ENCODE results near the gene ADPRS.
A peak's percentile ranks its signal among the peaks of the same experiment; 100 is the strongest.

The ADPRS gene

DNA sequence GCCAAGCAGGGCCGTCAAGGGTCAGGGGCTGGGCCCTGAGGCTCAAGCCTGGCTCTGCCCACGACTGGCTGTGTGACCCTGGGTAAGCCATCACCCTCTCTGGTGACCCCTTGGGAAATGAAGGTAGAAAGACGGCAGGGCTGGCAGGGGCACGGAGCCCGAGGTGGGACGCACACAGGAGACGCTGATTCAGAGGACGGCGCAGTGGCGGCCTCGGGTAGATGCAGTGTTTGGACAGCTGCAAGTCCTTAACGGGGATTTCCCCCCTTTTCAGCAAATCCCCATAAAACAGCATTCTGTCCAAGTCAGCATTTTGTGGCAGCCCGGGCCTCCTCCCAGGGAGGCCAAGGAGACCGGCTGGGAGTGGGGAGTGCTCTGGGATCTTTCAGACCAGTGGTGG, 19.6 kb downstream of the ADPRS start:
- no peak for DNase-seq (ENCODE audit: low read depth)

- peak; percentile 38 for DNase-seq (ENCODE audit: low read depth)
Observed at GRCh38 chr1:36109041-36109679, 20.5 kb downstream of the ADPRS start.

- no peak for DNase-seq (ENCODE audit: low read depth)
Observed at GRCh38 chr1:36111151-36111550, 22.5 kb downstream of the ADPRS start.

DNA sequence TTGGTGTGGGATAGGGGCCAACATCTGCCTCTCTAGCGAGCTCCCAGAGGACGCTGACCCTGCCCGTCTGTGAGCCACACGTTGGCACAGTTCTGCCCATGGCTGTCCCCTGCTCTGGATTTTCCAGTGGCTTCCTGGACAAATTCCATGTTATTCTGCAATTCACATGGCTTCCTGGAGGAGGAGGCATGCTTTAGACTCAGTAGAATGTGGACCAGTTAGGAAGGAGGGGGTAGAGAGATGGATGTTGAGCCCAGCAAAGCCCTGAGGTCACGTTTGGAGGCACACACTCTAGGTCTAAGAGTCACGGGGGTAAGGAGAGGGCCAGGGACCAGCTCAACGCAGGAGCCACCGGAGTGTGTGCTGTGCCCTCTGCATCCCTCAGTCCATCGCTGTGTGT, 24.1 kb downstream of the ADPRS start:
- DNase-seq (ENCODE audit: low read depth), result no peak

GRCh38 chr1:36114371-36114770, 25.7 kb downstream of the ADPRS start:
- DNase-seq (ENCODE audit: low read depth), result no peak

- DNase-seq (ENCODE audit: low read depth), result no peak
Observed at GRCh38 chr1:36115200-36115669, 26.5 kb downstream of the ADPRS start.

GRCh38 chr1:36115931-36116330, 27.2 kb downstream of the ADPRS start:
- no peak for DNase-seq (ENCODE audit: low read depth)

- no peak for DNase-seq (ENCODE audit: low read depth)
Observed at GRCh38 chr1:36116901-36117300, 28.2 kb downstream of the ADPRS start.

GRCh38 chr1:36118447-36119204, 29.9 kb downstream of the ADPRS start:
- DNase-seq (ENCODE audit: low read depth), result no peak

DNA sequence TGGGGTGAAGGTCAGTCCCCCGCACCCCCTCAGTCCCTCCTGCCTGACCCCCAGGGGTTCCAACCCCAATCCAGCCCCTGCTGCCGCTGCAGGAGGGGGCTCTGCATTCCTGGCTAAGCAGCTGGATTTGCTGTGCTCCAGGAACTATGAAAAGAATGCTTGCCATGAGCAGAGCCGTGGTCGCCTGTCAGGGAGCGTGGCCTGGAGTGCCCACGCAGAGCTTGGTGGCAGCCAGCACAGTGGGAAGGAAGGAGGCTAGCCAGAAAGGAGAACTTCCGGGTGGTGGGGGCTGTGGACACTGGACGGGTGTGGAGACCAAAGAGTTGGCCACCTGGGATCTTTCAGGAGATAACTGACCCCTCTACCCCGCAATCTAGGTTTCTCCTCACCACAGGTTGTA, 30.8 kb downstream of the ADPRS start:
- no peak for DNase-seq (ENCODE audit: low read depth)

DNA sequence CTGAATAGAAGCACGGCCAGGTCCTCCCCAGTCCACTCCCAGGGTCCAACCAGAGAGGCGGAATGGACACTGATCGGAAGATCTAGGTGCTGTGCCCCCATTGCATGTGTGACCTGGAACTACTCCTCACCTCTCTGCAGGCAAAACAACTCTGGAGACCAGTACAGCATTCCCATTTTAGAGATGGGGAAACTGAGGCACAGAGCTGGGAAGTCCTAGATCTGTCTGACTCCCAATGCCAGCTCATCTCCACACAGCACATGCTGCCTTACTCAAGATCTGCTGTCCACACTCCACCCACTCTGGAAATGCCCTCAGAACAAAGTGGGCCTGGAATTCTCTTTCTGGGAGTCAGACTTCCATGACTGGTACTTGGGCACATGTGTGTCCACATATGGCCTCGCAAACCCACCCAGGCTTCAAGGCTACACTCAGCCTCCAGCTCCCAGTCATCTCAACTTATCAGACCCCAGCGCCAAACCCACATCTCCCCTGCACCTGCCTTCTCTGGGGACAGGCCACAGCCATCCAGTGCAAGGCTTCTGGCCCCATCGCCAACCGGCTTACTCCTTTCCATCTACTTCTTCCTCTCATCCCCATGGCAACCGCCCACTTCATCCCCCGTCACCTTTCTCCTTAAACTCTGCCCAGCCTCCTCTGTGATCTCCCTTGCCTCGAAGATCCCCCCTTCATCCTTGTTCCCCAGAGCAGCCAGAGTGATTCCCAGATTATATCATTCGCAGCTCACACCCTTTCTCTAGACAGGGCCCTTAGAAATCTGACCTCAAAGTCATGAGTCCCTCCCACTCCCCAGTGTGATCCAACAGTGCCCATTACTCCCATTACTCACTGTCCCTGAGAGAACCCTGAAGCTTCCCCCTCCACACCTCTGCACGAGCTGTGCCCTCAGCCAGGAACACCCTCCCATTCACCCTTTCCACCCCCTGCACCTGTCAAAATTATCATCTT, 33.7 kb downstream of the ADPRS start:
- DNase-seq (ENCODE audit: low read depth), result no peak

GRCh38 chr1:36123356-36123755, 34.7 kb downstream of the ADPRS start:
- no peak for DNase-seq (ENCODE audit: low read depth)

DNA sequence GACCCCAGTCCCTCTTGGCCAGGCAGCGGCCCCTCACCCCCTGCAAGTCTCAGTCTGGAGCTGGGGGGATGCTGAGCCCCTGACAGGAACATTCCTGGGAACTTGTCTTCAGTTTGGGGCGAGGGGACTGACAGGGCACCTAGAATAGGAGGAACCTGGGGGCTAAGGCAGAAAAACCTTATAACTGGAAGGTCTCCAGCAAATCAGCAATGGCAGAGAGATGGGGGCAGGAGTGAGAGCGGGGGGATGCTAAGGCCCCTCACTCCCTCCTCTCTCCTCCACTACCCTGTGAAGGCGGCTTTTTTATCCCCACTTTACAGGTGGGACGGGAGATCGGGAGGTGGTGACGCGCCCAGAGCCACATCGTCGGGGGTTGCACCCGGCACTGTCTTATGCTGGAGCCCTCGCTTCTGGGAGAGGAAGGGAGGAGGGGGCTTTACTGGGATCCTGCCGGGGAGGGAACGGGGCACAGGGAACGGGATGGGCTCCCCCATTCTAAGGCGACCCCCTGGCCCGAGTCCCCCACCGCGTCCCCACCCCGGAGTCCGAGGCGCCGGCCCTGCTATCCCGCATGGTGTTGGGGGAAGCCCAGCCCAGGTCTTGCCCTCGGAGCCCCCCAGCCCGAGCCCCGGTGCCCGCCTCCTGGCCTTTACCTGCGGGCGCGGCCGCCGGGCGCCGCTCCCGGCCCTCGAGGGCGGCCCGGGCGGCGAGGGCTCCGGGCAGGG, 35.9 kb downstream of the ADPRS start:
- DNase-seq (ENCODE audit: low read depth), result no peak

GRCh38 chr1:36125129-36125991, 36.7 kb downstream of the ADPRS start, which contains the start of gene COL8A2:
Gene COL8A2, minus strand, starts transcription at chr1:36125222. Its CDS starts 24,980 bp downstream, at chr1:36100242.
- DNase-seq (ENCODE audit: low read depth), result no peak

GRCh38 chr1:36126005-36126716, 37.5 kb downstream of the ADPRS start:
- DNase-seq (ENCODE audit: low read depth), result no peak

- no peak for DNase-seq (ENCODE audit: low read depth)
Observed at GRCh38 chr1:36126797-36127500, 38.3 kb downstream of the ADPRS start.

GRCh38 chr1:36128126-36128904, 39.6 kb downstream of the ADPRS start:
- DNase-seq (ENCODE audit: low read depth), result no peak

DNA sequence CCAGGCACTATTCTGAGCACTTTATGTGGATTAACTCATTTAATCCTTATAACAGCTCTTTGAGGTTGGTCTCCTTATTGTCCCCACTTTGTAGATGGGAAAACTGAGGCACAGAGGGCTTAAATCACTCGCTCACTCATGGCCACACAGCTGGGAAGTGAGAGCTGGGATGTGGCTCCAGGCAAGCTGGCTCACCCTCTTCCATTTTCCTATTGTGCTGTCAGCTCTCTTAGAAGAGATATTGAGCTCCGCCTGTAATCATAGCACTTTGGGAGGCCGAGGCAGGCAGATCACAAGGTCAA, 40.2 kb downstream of the ADPRS start:
- DNase-seq (ENCODE audit: low read depth), result no peak

DNA sequence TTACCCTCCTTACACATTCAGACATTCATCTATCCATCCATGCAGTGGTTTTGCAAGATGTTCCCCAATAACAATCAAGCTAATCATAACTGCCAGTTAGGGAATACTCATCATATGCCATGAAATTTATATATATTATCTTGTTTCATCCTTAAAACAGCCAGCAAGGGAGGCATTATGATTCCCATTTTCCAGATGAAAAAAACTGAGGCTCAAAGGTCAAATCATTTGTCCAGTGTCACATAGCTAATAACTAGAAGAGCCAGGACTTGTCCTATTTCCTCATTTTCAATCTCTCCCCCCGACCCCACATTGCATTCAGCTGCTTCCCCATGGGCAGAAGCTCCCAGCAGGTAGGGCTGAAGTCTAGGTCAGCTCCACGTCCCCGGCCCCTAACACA, 43.3 kb downstream of the ADPRS start:
- no peak for DNase-seq (ENCODE audit: low read depth)
